ENCODE data around the gene MFN2. TPM values are rescaled to one million over a fixed set of nuclear protein-coding genes. Genes with fewer than 3 reads are reported as not detected.

Gene MFN2
- total and polyA plus RNA-seq, 11 donors = 263 to 900 (median 625) TPM

GRCh38 chr1:11940260-11940921 is 39.9 kb upstream of the MFN2 start:
- no peak overlapping the region for H3K4me3 ChIP-seq
- no peak for TF ChIP-seq CTCF (IDR thresholded peaks at IDR 0.05)
- no peak for TF ChIP-seq POLR2A (IDR thresholded peaks at IDR 0.05)
- H3K4me1 ChIP-seq = peaks cover 0 to 67% (median 48%) of the 10 kb centered on the region in 12 donors
- peak overlapping the region in 7 of 12 donors; percentile 5 to 74 (median 66) for H3K27ac ChIP-seq
- peak; percentile 25 to 64 (median 48) for ATAC-seq
- no peaks in the 10 kb centered on the region for H3K9me3 ChIP-seq
- peaks cover 0 to 26% (median 3%) of the 10 kb centered on the region in 9 donors for H3K36me3 ChIP-seq
- intact Hi-C loops (cut with DNase I) = loop anchor here in 1 of 10 donors (5.0 kb wide), 1 partner anchor 37 kb away; no protein-coding TSS in a partner anchor
- WGBS, 4 donors = 66 to 72% (median 71%) methylated on average over 9 of the region's 9 CpGs
- no peaks in the 10 kb centered on the region for H3K27me3 ChIP-seq
- DNase-seq = peak in 3 of 5 donors; percentile 47 to 71 (median 48)

DNA sequence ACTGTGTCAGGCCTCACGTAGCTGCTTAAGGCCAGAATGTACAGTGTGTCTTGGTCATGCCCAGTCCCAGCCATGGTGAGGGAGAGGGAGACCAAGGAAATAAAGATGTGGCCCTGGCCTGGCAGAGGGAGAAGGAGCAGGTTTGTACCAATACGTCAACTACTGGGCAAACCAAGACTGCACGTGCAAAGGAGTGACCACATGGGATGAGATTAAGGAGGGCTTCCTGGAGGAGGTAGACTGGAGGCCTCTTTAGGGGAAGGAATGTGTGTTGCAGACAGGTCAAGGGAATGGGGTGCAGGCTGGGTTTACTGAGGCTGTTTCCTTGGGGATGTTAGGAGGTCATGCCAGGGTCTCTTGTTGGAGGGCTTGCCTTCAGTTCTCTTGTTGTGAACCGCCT is 38.0 kb upstream of the MFN2 start:
- Histone ChIP-seq H3K4me3 (no peak overlapping the region), H3K27me3 (no peaks in the 10 kb centered on the region), H3K36me3 (peaks cover 0 to 16% (median 3%) of the 10 kb centered on the region in 9 donors), H3K27ac (peak overlapping the region in 1 of 12 donors; percentile 24), H3K4me1 (peaks cover 0 to 56% (median 38%) of the 10 kb centered on the region in 12 donors), H3K9me3 (no peaks in the 10 kb centered on the region)
- DNase-seq = no peak
- intact Hi-C loops (cut with DNase I) = loop anchor here in 1 of 10 donors (5.0 kb wide), 1 partner anchor 35 kb away; no protein-coding TSS in a partner anchor
- 86 to 94% (median 92%) methylated on average over 4 of the region's 4 CpGs for WGBS, 4 donors
- TF ChIP-seq CTCF (IDR thresholded peaks at IDR 0.05) (no peak), POLR2A (IDR thresholded peaks at IDR 0.05) (no peak)
- ATAC-seq = no peak

GRCh38 chr1:11943619-11944018 is 36.6 kb upstream of the MFN2 start:
- WGBS, 4 donors = 50 to 65% (median 59%) methylated on average over 4 of the region's 4 CpGs
- H3K36me3 ChIP-seq = peaks cover 0 to 21% (median 8%) of the 10 kb centered on the region in 9 donors
- no peaks in the 10 kb centered on the region for H3K9me3 ChIP-seq
- H3K27ac ChIP-seq = no peak overlapping the region
- intact Hi-C loops (cut with DNase I) = loop anchor here in 1 of 10 donors (5.0 kb wide), 1 partner anchor 34 kb away; no protein-coding TSS in a partner anchor
- DNase-seq (no peak), ATAC-seq (no peak)
- H3K27me3 ChIP-seq = no peaks in the 10 kb centered on the region
- no peak overlapping the region for H3K4me3 ChIP-seq
- H3K4me1 ChIP-seq = peaks cover 0 to 42% (median 25%) of the 10 kb centered on the region in 12 donors
- TF ChIP-seq CTCF (IDR thresholded peaks at IDR 0.05) = no peak
- no peak for TF ChIP-seq POLR2A (IDR thresholded peaks at IDR 0.05)

DNA sequence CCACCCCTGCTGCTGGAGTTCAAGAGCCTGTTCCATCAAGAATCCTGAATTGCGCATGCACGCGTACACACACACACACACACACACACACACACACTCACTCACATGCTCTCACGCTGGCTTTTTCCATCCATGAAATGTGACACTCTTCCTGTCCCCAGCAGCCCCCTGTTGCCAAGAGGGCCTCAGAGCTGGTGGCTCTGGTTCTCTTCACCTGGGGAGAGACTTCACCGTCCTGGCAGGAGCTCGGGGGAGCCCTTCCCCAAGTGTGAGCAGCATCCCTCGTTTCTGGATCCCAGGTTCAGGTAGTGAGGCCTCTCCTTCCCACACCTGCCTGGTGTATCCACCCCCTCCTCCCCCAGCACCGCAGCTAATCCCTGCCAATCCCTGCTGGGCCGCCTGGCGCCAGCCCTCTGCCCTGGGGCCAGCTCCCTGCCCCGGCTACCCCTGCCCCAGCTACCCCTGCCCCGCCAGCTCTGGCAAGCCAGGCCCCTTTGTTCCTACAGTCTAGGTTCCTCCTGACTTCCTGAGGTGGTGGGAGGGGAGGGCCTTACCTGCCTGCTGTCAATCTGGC is 35.8 kb upstream of the MFN2 start:
- Histone ChIP-seq H3K27me3 (no peaks in the 10 kb centered on the region), H3K36me3 (peaks cover 0 to 28% (median 8%) of the 10 kb centered on the region in 9 donors), H3K27ac (no peak overlapping the region), H3K9me3 (no peaks in the 10 kb centered on the region), H3K4me1 (peaks cover 0 to 34% (median 18%) of the 10 kb centered on the region in 12 donors), H3K4me3 (no peak overlapping the region)
- intact Hi-C loops (cut with DNase I) = loop anchor here in 1 of 10 donors (5.0 kb wide), 1 partner anchor 33 kb away; no protein-coding TSS in a partner anchor
- DNase-seq = no peak
- ATAC-seq = peak in 2 of 4 donors; percentile 33 to 38
- WGBS, 4 donors = 39 to 56% (median 47%) methylated on average over 7 to 12 of the region's 12 CpGs
- TF ChIP-seq POLR2A (IDR thresholded peaks at IDR 0.05) = no peak

All from heart left ventricle (tissue), 16 donors.